ENCODE results near the gene AQP7. TPM values are rescaled to one million over a fixed set of nuclear protein-coding genes. Genes with fewer than 3 reads are reported as not detected.
"Not testable (repeated sequence)": the region's sequence is repeated elsewhere in the genome, so short reads cannot be mapped to it uniquely, and the experiment has no call there.

The AQP7 gene
- polyA plus RNA-seq, 1 donor from 2014 or later, result not detected

- H3K4me3 ChIP-seq (ENCODE audit: low read length), result no peak overlapping the region
- no peak overlapping the region for H3K4me2 ChIP-seq (ENCODE audit: low read length)
- no peaks in the 10 kb centered on the region for H3K79me2 ChIP-seq (replicated peaks; ENCODE audit: insufficient read depth, low read length)
- no peak overlapping the region for H3K27ac ChIP-seq (ENCODE audit: low read length)
- no peaks in the 10 kb centered on the region for H3K9me3 ChIP-seq (ENCODE audit: low read length)
- H3K36me3 ChIP-seq (ENCODE audit: insufficient read depth, low read length), result no peaks in the 10 kb centered on the region
- H2AFZ ChIP-seq (ENCODE audit: low read depth, low read length), result no peak overlapping the region
- no peaks in the 10 kb centered on the region for H3K9me2 ChIP-seq (ENCODE audit: insufficient read depth, low read length)
- no peak overlapping the region for H3K9ac ChIP-seq (ENCODE audit: low read length)
- H3F3A ChIP-seq (ENCODE audit: insufficient read depth, low read length, poor library complexity, severe bottlenecking), result no peaks in the 10 kb centered on the region
- H3K27me3 ChIP-seq (ENCODE audit: insufficient read depth, low read depth, low read length), result no peaks in the 10 kb centered on the region
- H4K20me1 ChIP-seq (ENCODE audit: insufficient read depth), result no peaks in the 10 kb centered on the region
- TF ChIP-seq EZH2 (IDR thresholded peaks at IDR 0.05; ENCODE audit: borderline replicate concordance, insufficient read depth, low read length, poor library complexity, severe bottlenecking) (no peak), TAF1 (IDR thresholded peaks at IDR 0.05; ENCODE audit: low read depth) (no peak), CTCF (IDR thresholded peaks at IDR 0.05; ENCODE audit: poor library complexity, severe bottlenecking) (no peak), RAD21 (conservative IDR thresholded peaks at IDR 0.05) (no peak), POLR2AphosphoS5 (IDR thresholded peaks at IDR 0.05) (no peak), SMC3 (conservative IDR thresholded peaks at IDR 0.05; ENCODE audit: poor library complexity) (no peak), EP300 (conservative IDR thresholded peaks at IDR 0.05; ENCODE audit: poor library complexity, severe bottlenecking) (no peak)
Observed at GRCh38 chr9:33404788-33405362, 2.5 kb upstream of the AQP7 start.

DNA sequence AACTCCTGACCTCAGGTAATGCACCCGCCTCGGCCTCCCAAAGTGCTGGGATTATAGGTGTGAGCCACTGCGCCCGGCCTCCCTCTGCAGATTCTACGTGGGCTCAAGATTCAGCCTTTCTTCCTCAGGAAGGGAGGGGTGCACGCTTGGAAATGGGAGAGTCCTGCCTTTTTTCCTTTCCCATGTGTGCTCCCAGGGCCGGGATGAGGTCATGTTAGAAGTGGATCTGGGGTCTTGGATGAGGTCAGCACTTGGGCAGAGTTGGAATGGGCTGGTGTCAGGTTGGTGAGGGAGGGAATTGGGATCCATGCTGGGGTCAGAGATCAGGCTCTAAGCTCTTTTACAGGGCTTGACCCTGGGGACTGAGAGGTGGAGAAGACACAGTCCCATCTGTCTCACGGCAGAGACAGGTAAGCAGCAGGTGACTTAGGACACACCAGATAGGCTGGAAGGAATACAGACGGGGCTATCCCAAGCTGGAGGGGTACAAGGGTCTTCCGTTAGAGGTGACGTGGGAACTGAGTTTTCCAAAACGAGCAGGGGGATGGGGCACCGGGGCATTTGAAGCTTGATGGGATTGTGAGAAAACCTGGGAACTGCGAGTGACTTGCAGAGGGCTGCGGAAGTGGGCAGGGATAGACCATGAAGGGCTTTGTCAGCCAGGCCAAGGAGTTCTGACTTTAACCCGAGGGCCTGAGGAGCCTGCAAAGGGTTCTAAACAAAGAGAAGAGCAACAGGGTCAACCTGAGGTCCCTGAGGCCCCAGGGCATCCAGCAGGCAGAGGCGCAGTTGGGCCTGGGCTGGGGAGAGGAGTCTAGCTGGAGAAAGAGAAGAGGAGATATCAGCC lies 1.8 kb upstream of the AQP7 start:
- Histone ChIP-seq H3K4me2 (ENCODE audit: low read length) (no peak overlapping the region), H3F3A (ENCODE audit: insufficient read depth, low read length, poor library complexity, severe bottlenecking) (no peaks in the 10 kb centered on the region), H3K27me3 (ENCODE audit: insufficient read depth, low read depth, low read length) (no peaks in the 10 kb centered on the region), H2AFZ (ENCODE audit: low read depth, low read length) (no peak overlapping the region), H3K9me3 (ENCODE audit: low read length) (no peaks in the 10 kb centered on the region), H3K36me3 (ENCODE audit: insufficient read depth, low read length) (no peaks in the 10 kb centered on the region), H3K9me2 (ENCODE audit: insufficient read depth, low read length) (no peaks in the 10 kb centered on the region), H3K4me3 (ENCODE audit: low read length) (no peak overlapping the region), H3K9ac (ENCODE audit: low read length) (no peak overlapping the region), H4K20me1 (ENCODE audit: insufficient read depth) (no peaks in the 10 kb centered on the region), H3K27ac (ENCODE audit: low read length) (no peak overlapping the region), H3K79me2 (replicated peaks; ENCODE audit: insufficient read depth, low read length) (no peaks in the 10 kb centered on the region)
- TF ChIP-seq RAD21 (conservative IDR thresholded peaks at IDR 0.05) (no peak), POLR2AphosphoS5 (IDR thresholded peaks at IDR 0.05) (no peak), CTCF (IDR thresholded peaks at IDR 0.05; ENCODE audit: poor library complexity, severe bottlenecking) (no peak), TAF1 (IDR thresholded peaks at IDR 0.05; ENCODE audit: low read depth) (no peak), EZH2 (IDR thresholded peaks at IDR 0.05; ENCODE audit: borderline replicate concordance, insufficient read depth, low read length, poor library complexity, severe bottlenecking) (no peak), SMC3 (conservative IDR thresholded peaks at IDR 0.05; ENCODE audit: poor library complexity) (no peak), REST (IDR thresholded peaks at IDR 0.05; ENCODE audit: borderline replicate concordance) (no peak), MXI1 (conservative IDR thresholded peaks at IDR 0.05; ENCODE audit: poor library complexity, severe bottlenecking) (no peak), EP300 (conservative IDR thresholded peaks at IDR 0.05; ENCODE audit: poor library complexity, severe bottlenecking) (no peak)

- not testable (repeated sequence) for H3K4me3 ChIP-seq (ENCODE audit: low read length); H3K27ac ChIP-seq (ENCODE audit: low read length); H2AFZ ChIP-seq (ENCODE audit: low read depth, low read length); H3K9me2 ChIP-seq (ENCODE audit: insufficient read depth, low read length); H3K9me3 ChIP-seq (ENCODE audit: low read length); H3K36me3 ChIP-seq (ENCODE audit: insufficient read depth, low read length); H3K27me3 ChIP-seq (ENCODE audit: insufficient read depth, low read depth, low read length); H3K79me2 ChIP-seq (replicated peaks; ENCODE audit: insufficient read depth, low read length); H4K20me1 ChIP-seq (ENCODE audit: insufficient read depth); H3K4me2 ChIP-seq (ENCODE audit: low read length); H3F3A ChIP-seq (ENCODE audit: insufficient read depth, low read length, poor library complexity, severe bottlenecking); H3K9ac ChIP-seq (ENCODE audit: low read length)
Observed at GRCh38 chr9:33401809-33402208, 559 bp downstream of the AQP7 start.

GRCh38 chr9:33399047-33399446 lies 3.3 kb downstream of the AQP7 start:
- not testable (repeated sequence) for H3F3A ChIP-seq (ENCODE audit: insufficient read depth, low read length, poor library complexity, severe bottlenecking); H3K9me3 ChIP-seq (ENCODE audit: low read length); H3K79me2 ChIP-seq (replicated peaks; ENCODE audit: insufficient read depth, low read length); H3K4me3 ChIP-seq (ENCODE audit: low read length); H3K4me2 ChIP-seq (ENCODE audit: low read length); H3K9me2 ChIP-seq (ENCODE audit: insufficient read depth, low read length); H3K36me3 ChIP-seq (ENCODE audit: insufficient read depth, low read length); H2AFZ ChIP-seq (ENCODE audit: low read depth, low read length); H3K27ac ChIP-seq (ENCODE audit: low read length); H3K9ac ChIP-seq (ENCODE audit: low read length); H4K20me1 ChIP-seq (ENCODE audit: insufficient read depth); H3K27me3 ChIP-seq (ENCODE audit: insufficient read depth, low read depth, low read length)

Measured in neural cell (in vitro differentiated cells).